Lung (tissue), 12 donors: Measurements from ENCODE around the gene ACIN1. TPM values are rescaled to one million over a fixed set of nuclear protein-coding genes. Genes with fewer than 3 reads are reported as not detected.

Source experiments
- ATAC-seq: fragments of 200-7000 bp; cut with Tn5 transposase; one replicate; pipeline ENCODE4 v1.9.1; 2020; ENCODE audit warnings: moderate number of reproducible peaks; ENCODE audit not compliant: insufficient read depth, low FRiP score
- DNase-seq, 3 donors: peaks; one replicate each; pipeline ENCODE4 v3.0.0-alpha.2; 2013 to 2017
- H3K27ac ChIP-seq, 2 donors: one replicate each; pipeline ENCODE4 v1.5.1; 2013; ENCODE audit warnings: mild to moderate bottlenecking in 2 of 2, moderate library complexity in 2 of 2, control low read depth in 1 of 2, inconsistent platforms in 1 of 2, low read depth in 1 of 2, low read length in 1 of 2
- H3K27me3 ChIP-seq, 3 donors: one replicate each; pipeline ENCODE4 v1.5.1; 2013; ENCODE audit warnings: low read length in 2 of 3; ENCODE audit not compliant: control insufficient read depth in 3 of 3, insufficient read depth in 3 of 3
- H3K36me3 ChIP-seq, 4 donors: one replicate each; pipeline ENCODE4 v1.5.1; 2013; ENCODE audit warnings: low read length in 4 of 4, mild to moderate bottlenecking in 1 of 4, moderate library complexity in 1 of 4; ENCODE audit not compliant: control insufficient read depth in 4 of 4, insufficient read depth in 4 of 4
- H3K4me1 ChIP-seq, 5 donors: one replicate each; pipeline ENCODE4 v1.5.1; 2013; ENCODE audit warnings: low read length in 5 of 5, mild to moderate bottlenecking in 2 of 5, moderate library complexity in 1 of 5; ENCODE audit not compliant: control insufficient read depth in 5 of 5, insufficient read depth in 5 of 5
- H3K4me3 ChIP-seq: one replicate; pipeline ENCODE4 v1.5.1; 2013; ENCODE audit warnings: mild to moderate bottlenecking, control low read depth, moderate library complexity
- H3K9ac ChIP-seq, 2 donors: one replicate each; pipeline ENCODE4 v1.5.1; 2013; ENCODE audit warnings: low read length in 2 of 2, control low read depth in 1 of 2; ENCODE audit not compliant: insufficient read depth in 1 of 2
- H3K9me3 ChIP-seq, 4 donors: one replicate each; pipeline ENCODE4 v1.5.1; 2013; ENCODE audit warnings: low read length in 3 of 4, mild to moderate bottlenecking in 1 of 4, moderate library complexity in 1 of 4; ENCODE audit not compliant: control insufficient read depth in 4 of 4, insufficient read depth in 3 of 4
- WGBS, 2 donors: extraction: QIAGEN DNeasy Blood & Tissue Kit; methylation state at CpG; one replicate each; pipeline ENCODE4 v1.1.7; 2013; 5-methylcytosine and 5-hydroxymethylcytosine counted together
- polyA plus RNA-seq, 2 donors: library from polyadenylated mRNA; stranded (reverse); fragments of 200-250 nt; gene quantifications; one replicate each; pipeline ENCODE4 v1.2.1, GENCODE V29; 2013
- total RNA-seq, 2 donors: library from RNA; depleted of rRNA in 1 of 2; stranded (reverse); fragments of >200 nt in 1 of 2; gene quantifications; one replicate each; pipeline ENCODE4 v1.2.1, GENCODE V29; 2014 to 2021
- TF ChIP-seq, protein P1 (sequence below): IDR thresholded peaks from 2 replicates; pipeline ENCODE4 v1.5.1; 2012; ENCODE audit warnings: mild to moderate bottlenecking; ENCODE audit errors: control extremely low read depth, extremely low read depth
- donor health status: control.
- donor health status: control.
- donor health status: Bipolar disorder and iron deficiency.
- donor health status: healthy.
- donor health status: DM: yes; HTN: yes; CAD: no.

Gene ACIN1
- total and polyA plus RNA-seq, 4 donors, result 76.3 to 154 (median 115) TPM

GRCh38 chr14:23125933-23126524, 31.1 kb upstream of the ACIN1 start:
- Histone ChIP-seq H3K9ac (no peak overlapping the region), H3K9me3 (no peaks in the 10 kb centered on the region), H3K27ac (no peak overlapping the region), H3K36me3 (peaks cover 0 to 35% (median 20%) of the 10 kb centered on the region in 4 donors), H3K27me3 (no peaks in the 10 kb centered on the region), H3K4me1 (peaks cover 0 to 20% (median 9%) of the 10 kb centered on the region in 5 donors), H3K4me3 (no peak overlapping the region)
- WGBS, 2 donors, result 70 to 84% methylated on average over 9 of the region's 9 CpGs
- ATAC-seq, result no peak
- no peak for DNase-seq
- TF ChIP-seq, protein P1, sequence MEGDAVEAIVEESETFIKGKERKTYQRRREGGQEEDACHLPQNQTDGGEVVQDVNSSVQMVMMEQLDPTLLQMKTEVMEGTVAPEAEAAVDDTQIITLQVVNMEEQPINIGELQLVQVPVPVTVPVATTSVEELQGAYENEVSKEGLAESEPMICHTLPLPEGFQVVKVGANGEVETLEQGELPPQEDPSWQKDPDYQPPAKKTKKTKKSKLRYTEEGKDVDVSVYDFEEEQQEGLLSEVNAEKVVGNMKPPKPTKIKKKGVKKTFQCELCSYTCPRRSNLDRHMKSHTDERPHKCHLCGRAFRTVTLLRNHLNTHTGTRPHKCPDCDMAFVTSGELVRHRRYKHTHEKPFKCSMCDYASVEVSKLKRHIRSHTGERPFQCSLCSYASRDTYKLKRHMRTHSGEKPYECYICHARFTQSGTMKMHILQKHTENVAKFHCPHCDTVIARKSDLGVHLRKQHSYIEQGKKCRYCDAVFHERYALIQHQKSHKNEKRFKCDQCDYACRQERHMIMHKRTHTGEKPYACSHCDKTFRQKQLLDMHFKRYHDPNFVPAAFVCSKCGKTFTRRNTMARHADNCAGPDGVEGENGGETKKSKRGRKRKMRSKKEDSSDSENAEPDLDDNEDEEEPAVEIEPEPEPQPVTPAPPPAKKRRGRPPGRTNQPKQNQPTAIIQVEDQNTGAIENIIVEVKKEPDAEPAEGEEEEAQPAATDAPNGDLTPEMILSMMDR, result no peak

- TF ChIP-seq, protein P1, result no peak
- DNase-seq (no peak), ATAC-seq (no peak)
- H3K4me3 ChIP-seq, result no peak overlapping the region
- H3K9ac ChIP-seq, result no peak overlapping the region
- peaks cover 0 to 25% (median 11%) of the 10 kb centered on the region in 5 donors for H3K4me1 ChIP-seq
- H3K27me3 ChIP-seq, result no peaks in the 10 kb centered on the region
- no peak overlapping the region for H3K27ac ChIP-seq
- 63 to 72% methylated on average over 3 of the region's 3 CpGs for WGBS, 2 donors
- peaks cover 0 to 29% (median 17%) of the 10 kb centered on the region in 4 donors for H3K36me3 ChIP-seq
- no peaks in the 10 kb centered on the region for H3K9me3 ChIP-seq
Observed at GRCh38 chr14:23125011-23125410, 30.1 kb upstream of the ACIN1 start.

DNA sequence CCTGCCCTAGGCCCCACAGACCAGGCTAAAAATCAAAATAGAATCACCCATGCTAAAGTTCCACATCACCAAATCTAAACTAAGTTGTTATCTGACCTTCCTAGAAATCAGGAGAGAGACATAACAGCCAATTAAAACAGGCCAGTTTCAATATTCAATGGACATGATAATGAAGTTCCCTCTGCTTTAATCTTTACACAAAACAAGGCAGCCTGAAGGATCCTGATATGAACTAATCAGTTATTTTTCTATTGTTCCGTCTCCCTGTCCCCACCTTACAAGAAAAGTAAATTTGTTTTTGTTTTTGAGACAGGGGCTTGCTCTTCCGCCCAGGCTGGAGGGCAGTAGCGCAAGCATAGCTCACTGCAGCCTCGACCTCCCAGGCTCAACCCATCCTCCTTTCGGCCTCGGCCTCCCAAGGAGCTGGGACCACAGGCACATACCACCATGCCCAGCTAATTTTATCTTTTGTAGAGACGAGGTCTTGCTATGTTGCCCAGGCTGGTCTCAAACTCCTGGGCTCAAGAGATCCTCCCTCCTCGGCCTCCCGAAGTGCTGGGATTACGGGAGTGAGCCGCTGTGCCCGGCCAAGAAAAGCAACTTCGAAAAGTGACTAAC, 29.5 kb upstream of the ACIN1 start:
- peaks cover 0 to 25% (median 11%) of the 10 kb centered on the region in 5 donors for H3K4me1 ChIP-seq
- no peaks in the 10 kb centered on the region for H3K27me3 ChIP-seq
- no peaks in the 10 kb centered on the region for H3K9me3 ChIP-seq
- ATAC-seq (no peak), DNase-seq (no peak)
- H3K27ac ChIP-seq, result no peak overlapping the region
- peaks cover 0 to 27% (median 14%) of the 10 kb centered on the region in 4 donors for H3K36me3 ChIP-seq
- 89 to 93% methylated on average over 13 of the region's 13 CpGs for WGBS, 2 donors
- H3K9ac ChIP-seq, result no peak overlapping the region
- H3K4me3 ChIP-seq, result no peak overlapping the region
- TF ChIP-seq, protein P1, result no peak
